ENCODE results near the gene FAM53B. TPM values are rescaled to one million over a fixed set of nuclear protein-coding genes. Genes with fewer than 3 reads are reported as not detected.
A peak's percentile ranks its signal among the peaks of the same experiment; 100 is the strongest.

The FAM53B gene
- total RNA-seq, 1 donor from 2014 or later, result 53.4 TPM

- H3K36me3 ChIP-seq, result peaks cover 26% of the 10 kb centered on the region
These were observed 21.1 kb upstream of the FAM53B start for GRCh38 chr10:124765256-124765655.

DNA sequence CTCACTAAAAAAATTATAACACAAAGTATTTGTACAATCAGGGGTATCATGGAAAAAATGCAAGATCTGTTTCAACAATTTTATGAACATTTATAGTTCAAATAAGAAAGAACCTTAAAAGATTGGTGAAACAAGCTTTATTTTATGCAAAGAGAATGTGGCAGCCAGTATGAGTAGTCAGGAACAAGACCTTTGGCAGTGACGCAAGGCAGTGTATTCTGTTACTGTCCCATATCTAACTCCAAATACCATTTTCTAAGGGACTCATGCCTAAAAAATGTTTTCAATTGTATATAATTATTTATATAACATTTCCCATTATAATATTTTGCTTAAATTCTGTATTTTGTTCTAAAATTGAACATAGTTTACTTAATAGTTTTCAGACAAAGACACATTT is 19.1 kb upstream of the FAM53B start:
- no peak overlapping the region for H3K27ac ChIP-seq (replicated peaks)
- no peak for DNase-seq
- TF ChIP-seq CTCF (IDR thresholded peaks at IDR 0.05; ENCODE audit: borderline replicate concordance), result no peak
- peaks cover 41% of the 10 kb centered on the region for H3K36me3 ChIP-seq
- no peaks in the 10 kb centered on the region for H3K27me3 ChIP-seq (ENCODE audit: low read depth)
- no peaks in the 10 kb centered on the region for H3K9me3 ChIP-seq (replicated peaks)
- intact Hi-C loops (cut with micrococcal nuclease), result no loop called here
- H3K4me3 ChIP-seq, result no peak overlapping the region
- H3K4me1 ChIP-seq, result peaks cover 2% of the 10 kb centered on the region

More at GRCh38 chr10:124765256-124765655, 21.1 kb upstream of the FAM53B start:
- intact Hi-C loops (cut with micrococcal nuclease), result no loop called here
- Histone ChIP-seq H3K27me3 (ENCODE audit: low read depth) (no peaks in the 10 kb centered on the region), H3K4me3 (no peak overlapping the region), H3K4me1 (no peaks in the 10 kb centered on the region), H3K27ac (replicated peaks) (no peak overlapping the region), H3K9me3 (replicated peaks) (no peaks in the 10 kb centered on the region)
- no peak for DNase-seq
- no peak for TF ChIP-seq CTCF (IDR thresholded peaks at IDR 0.05; ENCODE audit: borderline replicate concordance)

DNA sequence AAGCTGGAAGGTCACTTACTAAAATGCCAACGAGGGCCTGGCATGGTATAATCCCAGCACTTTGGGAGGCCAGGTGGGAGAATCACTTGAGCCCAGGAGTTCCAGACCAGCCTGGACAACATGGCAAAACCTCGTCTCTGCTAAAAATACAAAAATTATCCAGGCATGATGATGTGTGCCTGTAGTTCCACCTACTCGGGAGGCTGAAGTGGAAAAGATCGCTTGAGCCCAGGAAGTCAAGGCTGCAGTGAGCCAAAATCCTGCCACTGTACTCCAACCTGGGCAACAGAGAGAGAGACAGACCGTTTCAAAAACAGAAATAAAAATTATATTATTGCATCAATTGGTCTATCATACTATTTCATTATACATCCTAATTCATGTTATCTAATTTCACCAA is 18.1 kb upstream of the FAM53B start:
- DNase-seq, result no peak
- Histone ChIP-seq H3K36me3 (peaks cover 41% of the 10 kb centered on the region), H3K27ac (replicated peaks) (no peak overlapping the region), H3K27me3 (ENCODE audit: low read depth) (no peaks in the 10 kb centered on the region), H3K4me1 (peaks cover 12% of the 10 kb centered on the region), H3K9me3 (replicated peaks) (no peaks in the 10 kb centered on the region), H3K4me3 (no peak overlapping the region)
- intact Hi-C loops (cut with micrococcal nuclease), result no loop called here
- no peak for TF ChIP-seq CTCF (IDR thresholded peaks at IDR 0.05; ENCODE audit: borderline replicate concordance)

- H3K36me3 ChIP-seq, result peaks cover 29% of the 10 kb centered on the region
- H3K4me3 ChIP-seq, result no peak overlapping the region
- peak overlapping the region; percentile 54 for H3K27ac ChIP-seq (replicated peaks)
- no peak for DNase-seq
- TF ChIP-seq CTCF (IDR thresholded peaks at IDR 0.05; ENCODE audit: borderline replicate concordance), result no peak
- no peaks in the 10 kb centered on the region for H3K27me3 ChIP-seq (ENCODE audit: low read depth)
- peaks cover 33% of the 10 kb centered on the region for H3K4me1 ChIP-seq
- intact Hi-C loops (cut with micrococcal nuclease), result no loop called here
- no peaks in the 10 kb centered on the region for H3K9me3 ChIP-seq (replicated peaks)
These were observed 12.2 kb upstream of the FAM53B start for GRCh38 chr10:124756156-124756903.

DNA sequence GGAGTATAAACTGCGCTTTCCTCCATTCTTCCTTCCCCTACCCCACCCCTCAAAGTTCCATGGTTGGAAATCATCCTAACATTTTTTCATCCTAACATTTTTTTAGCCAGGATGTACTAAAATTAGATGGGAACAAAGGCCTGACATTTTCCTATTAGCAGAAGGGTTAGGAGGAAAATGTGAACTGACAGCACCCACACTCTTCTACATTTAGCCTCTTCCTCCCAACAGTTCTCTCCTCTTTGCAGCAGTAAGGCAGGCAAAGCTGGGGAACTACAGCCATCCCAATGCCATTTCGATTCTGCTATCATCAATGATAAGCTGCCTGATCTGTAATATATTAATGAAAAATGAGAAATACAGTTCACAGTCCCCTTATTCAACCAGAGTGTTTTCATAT is 11.4 kb upstream of the FAM53B start:
- intact Hi-C loops (cut with micrococcal nuclease), result no loop called here
- Histone ChIP-seq H3K27ac (replicated peaks) (peak overlapping the region; percentile 54), H3K9me3 (replicated peaks) (no peaks in the 10 kb centered on the region), H3K4me3 (no peak overlapping the region), H3K27me3 (ENCODE audit: low read depth) (no peaks in the 10 kb centered on the region), H3K4me1 (peaks cover 33% of the 10 kb centered on the region), H3K36me3 (peaks cover 23% of the 10 kb centered on the region)
- TF ChIP-seq CTCF (IDR thresholded peaks at IDR 0.05; ENCODE audit: borderline replicate concordance), result no peak
- no peak for DNase-seq
